ENCODE data around the gene SLC6A2. TPM values are rescaled to one million over a fixed set of nuclear protein-coding genes. Genes with fewer than 3 reads are reported as not detected.

Gene SLC6A2
- total RNA-seq, 3 donors from 2014 or later (not counting 1 experiment from before 2014, with no cell fraction given): not detected

DNA sequence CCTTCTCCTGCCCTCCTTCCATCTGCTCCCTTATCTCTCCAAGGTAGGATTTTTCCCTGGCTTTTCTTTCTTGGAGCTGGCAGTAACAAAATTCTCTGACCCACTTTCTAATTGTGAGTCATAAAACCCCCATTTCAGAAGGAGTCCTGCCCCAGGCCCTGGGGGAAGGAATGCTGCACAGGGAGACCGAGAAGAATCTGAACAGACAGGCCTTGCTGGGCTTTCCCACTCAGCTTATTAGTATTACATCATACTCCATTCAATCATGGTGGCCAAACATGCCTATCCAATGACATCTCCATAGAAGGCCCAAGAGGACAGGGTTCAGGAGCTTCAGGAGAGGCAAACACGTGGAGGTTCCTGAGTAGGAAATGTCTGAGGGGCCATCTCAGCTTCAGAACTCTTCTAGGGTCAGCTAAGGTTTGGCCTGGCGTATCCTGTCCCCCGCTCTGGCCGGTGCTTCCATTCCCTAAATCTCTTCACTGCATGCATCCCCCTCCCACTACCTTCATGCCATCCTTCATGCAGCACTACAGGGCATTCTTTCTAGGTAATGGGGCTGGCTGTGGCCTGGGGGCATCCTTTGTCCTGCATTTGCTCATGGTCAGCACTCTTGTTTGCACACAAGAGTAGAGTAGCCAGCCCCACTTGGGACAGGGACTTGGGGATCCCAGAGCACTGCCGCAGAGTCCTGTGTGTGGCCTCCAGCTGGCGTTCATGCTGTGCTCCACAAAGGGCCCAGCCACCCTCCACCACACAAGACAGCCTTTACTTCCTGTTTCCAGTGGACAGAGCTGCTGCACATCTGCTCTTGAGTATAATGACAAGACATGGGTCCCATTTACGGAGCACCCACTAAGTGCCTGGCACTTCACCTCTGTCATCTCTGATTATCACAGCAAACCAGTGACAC is 8.2 kb downstream of the SLC6A2 start:
- ATAC-seq: no peak
- Histone ChIP-seq H3K36me3 (ENCODE audit: control insufficient read depth, insufficient read depth, low read length) (no peaks in the 10 kb centered on the region), H3K4me1 (ENCODE audit: control insufficient read depth, insufficient read depth, low read length) (no peaks in the 10 kb centered on the region), H3K27me3 (ENCODE audit: control insufficient read depth, insufficient read depth, low read length) (no peaks in the 10 kb centered on the region), H3K27ac (ENCODE audit: low read length) (no peak overlapping the region), H3K4me3 (ENCODE audit: low read length) (no peak overlapping the region), H3K9me3 (ENCODE audit: control insufficient read depth, insufficient read depth, low read length) (no peaks in the 10 kb centered on the region)
- no peak overlapping the region for H3K27ac Mint-ChIP-seq
- no peaks in the 10 kb centered on the region for H3K9me3 Mint-ChIP-seq
- 69% methylated on average over 8 of the region's 8 CpGs for WGBS (ENCODE audit: insufficient coverage)
- TF ChIP-seq, protein P1, sequence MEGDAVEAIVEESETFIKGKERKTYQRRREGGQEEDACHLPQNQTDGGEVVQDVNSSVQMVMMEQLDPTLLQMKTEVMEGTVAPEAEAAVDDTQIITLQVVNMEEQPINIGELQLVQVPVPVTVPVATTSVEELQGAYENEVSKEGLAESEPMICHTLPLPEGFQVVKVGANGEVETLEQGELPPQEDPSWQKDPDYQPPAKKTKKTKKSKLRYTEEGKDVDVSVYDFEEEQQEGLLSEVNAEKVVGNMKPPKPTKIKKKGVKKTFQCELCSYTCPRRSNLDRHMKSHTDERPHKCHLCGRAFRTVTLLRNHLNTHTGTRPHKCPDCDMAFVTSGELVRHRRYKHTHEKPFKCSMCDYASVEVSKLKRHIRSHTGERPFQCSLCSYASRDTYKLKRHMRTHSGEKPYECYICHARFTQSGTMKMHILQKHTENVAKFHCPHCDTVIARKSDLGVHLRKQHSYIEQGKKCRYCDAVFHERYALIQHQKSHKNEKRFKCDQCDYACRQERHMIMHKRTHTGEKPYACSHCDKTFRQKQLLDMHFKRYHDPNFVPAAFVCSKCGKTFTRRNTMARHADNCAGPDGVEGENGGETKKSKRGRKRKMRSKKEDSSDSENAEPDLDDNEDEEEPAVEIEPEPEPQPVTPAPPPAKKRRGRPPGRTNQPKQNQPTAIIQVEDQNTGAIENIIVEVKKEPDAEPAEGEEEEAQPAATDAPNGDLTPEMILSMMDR (IDR thresholded peaks at IDR 0.05): no peak
- no peaks in the 10 kb centered on the region for H3K36me3 Mint-ChIP-seq
- no peaks in the 10 kb centered on the region for H3K4me1 Mint-ChIP-seq
- H3K4me3 Mint-ChIP-seq: no peak overlapping the region
- intact Hi-C loops (cut with micrococcal nuclease): no loop called here
- H3K27me3 Mint-ChIP-seq (ENCODE audit: low read depth in 2 of 2): peaks cover 0 to 3% of the 10 kb centered on the region in 2 donors
- DNase-seq: no peak

DNA sequence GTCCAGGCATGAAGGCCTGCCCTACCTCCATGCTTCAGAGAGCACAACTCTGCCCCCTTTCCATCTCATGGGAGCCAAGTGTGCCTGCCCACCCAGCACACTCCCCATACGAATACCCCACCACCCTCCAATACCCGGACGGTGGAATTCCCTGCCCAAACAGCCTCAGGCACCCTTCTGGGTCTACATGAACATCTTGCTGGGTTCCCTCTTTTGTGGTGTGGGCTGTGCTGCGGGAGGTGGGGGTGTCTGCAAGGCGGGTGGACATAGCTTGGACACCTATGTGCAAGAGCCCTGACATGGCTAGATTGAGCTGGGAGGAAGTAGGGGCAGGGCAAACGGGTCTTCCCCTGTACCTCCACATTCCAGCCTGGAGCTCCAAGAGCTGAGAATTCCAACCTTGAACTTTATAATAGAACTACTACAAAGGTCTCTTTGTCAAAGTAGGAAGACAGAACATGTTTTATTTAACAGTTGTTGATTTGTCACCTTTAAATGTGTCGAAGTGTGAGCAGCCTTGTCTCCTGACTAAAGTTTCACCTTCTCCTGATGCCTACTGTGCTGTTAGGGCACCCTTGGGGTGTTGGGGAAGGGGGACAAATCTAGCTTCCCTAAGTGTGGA is 9.1 kb downstream of the SLC6A2 start:
- Histone ChIP-seq H3K27ac (ENCODE audit: low read length) (no peak overlapping the region), H3K4me3 (ENCODE audit: low read length) (no peak overlapping the region), H3K36me3 (ENCODE audit: control insufficient read depth, insufficient read depth, low read length) (no peaks in the 10 kb centered on the region), H3K27me3 (ENCODE audit: control insufficient read depth, insufficient read depth, low read length) (no peaks in the 10 kb centered on the region), H3K9me3 (ENCODE audit: control insufficient read depth, insufficient read depth, low read length) (no peaks in the 10 kb centered on the region), H3K4me1 (ENCODE audit: control insufficient read depth, insufficient read depth, low read length) (no peaks in the 10 kb centered on the region)
- Mint-ChIP-seq H3K4me3 (no peak overlapping the region), H3K27me3 (ENCODE audit: low read depth in 2 of 2) (peaks cover 0 to 3% of the 10 kb centered on the region in 2 donors), H3K4me1 (no peaks in the 10 kb centered on the region), H3K9me3 (no peaks in the 10 kb centered on the region), H3K27ac (no peak overlapping the region), H3K36me3 (no peaks in the 10 kb centered on the region)
- 77% methylated on average over 4 of the region's 7 CpGs for WGBS (ENCODE audit: insufficient coverage)
- no peak for DNase-seq
- TF ChIP-seq, protein P1 (IDR thresholded peaks at IDR 0.05): no peak
- intact Hi-C loops (cut with micrococcal nuclease): no loop called here
- no peak for ATAC-seq

DNA sequence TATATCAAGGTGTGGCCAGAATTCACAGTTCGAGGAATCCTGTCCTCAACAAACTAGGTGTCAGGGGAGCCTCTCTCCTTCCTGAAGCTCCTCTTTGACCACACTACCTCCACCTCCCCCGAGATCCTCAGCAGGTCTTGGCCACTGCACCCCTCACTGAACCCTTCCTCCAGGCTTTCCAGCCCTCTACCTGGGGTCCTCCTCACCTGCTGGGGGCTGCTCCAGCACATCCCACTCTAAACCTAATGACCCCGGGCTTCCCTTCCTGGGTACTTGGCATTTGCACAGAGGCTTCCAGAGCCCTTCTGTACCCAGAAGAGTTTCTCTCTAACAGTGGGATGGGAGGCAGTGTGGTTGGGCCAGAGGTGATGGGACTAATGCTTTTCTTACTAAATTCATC is 9.7 kb downstream of the SLC6A2 start:
- Histone ChIP-seq H3K4me1 (ENCODE audit: control insufficient read depth, insufficient read depth, low read length) (no peaks in the 10 kb centered on the region), H3K9me3 (ENCODE audit: control insufficient read depth, insufficient read depth, low read length) (no peaks in the 10 kb centered on the region), H3K36me3 (ENCODE audit: control insufficient read depth, insufficient read depth, low read length) (no peaks in the 10 kb centered on the region), H3K27ac (ENCODE audit: low read length) (no peak overlapping the region), H3K4me3 (ENCODE audit: low read length) (no peak overlapping the region), H3K27me3 (ENCODE audit: control insufficient read depth, insufficient read depth, low read length) (no peaks in the 10 kb centered on the region)
- no peak for ATAC-seq
- intact Hi-C loops (cut with micrococcal nuclease): no loop called here
- Mint-ChIP-seq H3K27ac (no peak overlapping the region), H3K9me3 (no peaks in the 10 kb centered on the region), H3K36me3 (no peaks in the 10 kb centered on the region), H3K27me3 (ENCODE audit: low read depth in 2 of 2) (peaks cover 0 to 3% of the 10 kb centered on the region in 2 donors), H3K4me1 (no peaks in the 10 kb centered on the region), H3K4me3 (no peak overlapping the region)
- DNase-seq: no peak
- TF ChIP-seq, protein P1 (IDR thresholded peaks at IDR 0.05): no peak
- 86% methylated on average over 3 of the region's 3 CpGs for WGBS (ENCODE audit: insufficient coverage)
